MM.1S (cell line): Measurements from ENCODE around the gene FAM124B.

ENCODE experiments used
- DNase-seq: peaks from one replicate; pipeline ENCODE4 v3.0.0-alpha.2; 2015
- H2AFZ ChIP-seq: fragments of 300-600 bp; sonication (generic); 2 replicates; pipeline ENCODE4 v1.6.0; 2016; ENCODE audit warnings: antibody characterized with exemption, low read length
- H3F3A ChIP-seq: fragments of 300-600 bp; sonication (generic); 2 replicates; pipeline ENCODE4 v1.6.1; 2016; ENCODE audit warnings: mild to moderate bottlenecking, antibody characterized with exemption, low read length, moderate library complexity, mixed read lengths; ENCODE audit not compliant: insufficient read depth
- H3K27ac ChIP-seq: fragments of 300-600 bp; sonication (generic); 2 replicates; pipeline ENCODE4 v1.5.1; 2016; ENCODE audit warnings: mild to moderate bottlenecking, low read length
- H3K27me3 ChIP-seq: fragments of 300-600 bp; sonication (generic); replicated peaks from 2 replicates; pipeline ENCODE4 v1.6.0; 2016; ENCODE audit warnings: low read length; ENCODE audit not compliant: insufficient read depth
- H3K36me3 ChIP-seq: fragments of 300-600 bp; sonication (generic); replicated peaks from 2 replicates; pipeline ENCODE4 v1.6.1; 2016; ENCODE audit warnings: mild to moderate bottlenecking, low read length, mixed read lengths; ENCODE audit not compliant: insufficient read depth
- H3K4me1 ChIP-seq: fragments of 300-600 bp; sonication (generic); 2 replicates; pipeline ENCODE4 v1.6.1; 2016; ENCODE audit warnings: low read length, mixed read lengths
- H3K4me2 ChIP-seq: fragments of 300-600 bp; sonication (generic); 2 replicates; pipeline ENCODE4 v1.6.0; 2016; ENCODE audit warnings: low read depth, low read length
- H3K4me3 ChIP-seq: fragments of 300-600 bp; sonication (generic); 2 replicates; pipeline ENCODE4 v1.5.1; 2016; ENCODE audit warnings: low read length, mixed read lengths
- H3K79me2 ChIP-seq: fragments of 300-600 bp; sonication (generic); 2 replicates; pipeline ENCODE4 v1.6.1; 2016; ENCODE audit warnings: mixed run types, low read length, mixed read lengths
- H3K9ac ChIP-seq: fragments of 300-600 bp; sonication (generic); 2 replicates; pipeline ENCODE4 v1.6.1; 2016; ENCODE audit warnings: low read length, mixed read lengths
- H3K9me2 ChIP-seq: fragments of 300-600 bp; sonication (generic); replicated peaks from 2 replicates; pipeline ENCODE4 v1.6.1; 2016; ENCODE audit warnings: mild to moderate bottlenecking, low read length, mixed read lengths; ENCODE audit not compliant: insufficient read depth
- H3K9me3 ChIP-seq: fragments of 300-600 bp; sonication (generic); replicated peaks from 2 replicates; pipeline ENCODE4 v1.6.1; 2016; ENCODE audit warnings: mild to moderate bottlenecking, low read length, mixed read lengths; ENCODE audit not compliant: insufficient read depth
- H4K20me1 ChIP-seq: fragments of 300-600 bp; sonication (generic); 2 replicates; pipeline ENCODE4 v1.6.1; 2016; ENCODE audit warnings: mild to moderate bottlenecking, low read length, moderate library complexity, mixed read lengths; ENCODE audit not compliant: insufficient read depth
- CTCF ChIP-seq: fragments of 300-600 bp; sonication (generic); IDR thresholded peaks from 2 replicates; pipeline ENCODE4 v1.5.1; 2016; ENCODE audit warnings: antibody characterized with exemption, low read length, mixed read lengths
- EZH2 ChIP-seq: fragments of 300-600 bp; sonication (generic); optimal IDR thresholded peaks from 2 replicates; pipeline ENCODE3; 2017; ENCODE audit warnings: low read depth, mild to moderate bottlenecking, antibody characterized with exemption, low read length, mixed read lengths
- EZH2phosphoT487 ChIP-seq: fragments of 300-600 bp; sonication (generic); IDR thresholded peaks from 2 replicates; pipeline ENCODE4 v1.6.1; 2018; ENCODE audit warnings: antibody characterized with exemption, low read length

FAM124B gene

DNA sequence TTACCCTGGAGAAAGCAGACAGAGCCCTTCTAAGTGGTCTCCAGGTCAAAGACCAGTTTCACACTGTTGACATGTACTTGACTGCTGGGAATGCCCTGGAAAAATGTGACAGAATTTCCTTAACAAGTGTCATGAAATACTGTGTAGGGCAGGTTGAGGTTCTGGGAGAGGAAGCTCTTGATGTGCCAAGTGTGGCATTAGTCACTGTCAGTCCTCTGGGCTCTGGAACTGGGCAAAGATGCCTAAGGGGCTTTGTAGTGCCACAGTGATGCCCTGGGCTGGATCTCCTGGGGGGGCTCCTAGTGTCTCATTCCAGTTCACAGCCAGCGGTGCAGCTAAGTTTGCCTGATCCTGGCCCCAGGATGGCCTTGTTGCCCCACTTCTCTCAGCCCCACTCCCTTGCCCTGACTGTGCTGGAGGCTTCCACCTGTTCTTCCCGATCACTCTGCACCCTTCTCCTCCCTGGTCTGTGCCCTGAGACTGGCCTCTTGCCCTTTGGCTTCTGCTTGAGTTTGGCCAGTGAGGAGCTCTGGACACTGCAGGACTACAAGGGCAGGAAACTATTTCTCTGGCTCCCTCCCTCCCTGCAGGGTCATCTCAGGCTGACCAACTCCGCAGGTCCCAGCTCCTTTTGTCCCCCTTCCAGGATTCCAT lies 27.0 kb upstream of the FAM124B start:
- no peaks in the 10 kb centered on the region for H3K9me2 ChIP-seq
- no peak overlapping the region for H2AFZ ChIP-seq
- H3K27me3 ChIP-seq, result no peaks in the 10 kb centered on the region
- no peak overlapping the region for H3K27ac ChIP-seq
- no peak overlapping the region for H3K4me2 ChIP-seq
- H4K20me1 ChIP-seq, result no peaks in the 10 kb centered on the region
- H3K4me3 ChIP-seq, result no peak overlapping the region
- no peak for DNase-seq
- H3K9me3 ChIP-seq, result no peaks in the 10 kb centered on the region
- no peaks in the 10 kb centered on the region for H3K4me1 ChIP-seq
- no peaks in the 10 kb centered on the region for H3K79me2 ChIP-seq
- no peaks in the 10 kb centered on the region for H3F3A ChIP-seq
- TF ChIP-seq EZH2phosphoT487 (no peak), CTCF (no peak), EZH2 (no peak)
- no peak overlapping the region for H3K9ac ChIP-seq
- no peaks in the 10 kb centered on the region for H3K36me3 ChIP-seq

- Histone ChIP-seq H3K9me3 (no peaks in the 10 kb centered on the region), H3K9me2 (no peaks in the 10 kb centered on the region), H3F3A (no peaks in the 10 kb centered on the region), H2AFZ (no peak overlapping the region), H3K4me3 (no peak overlapping the region), H4K20me1 (no peaks in the 10 kb centered on the region), H3K79me2 (no peaks in the 10 kb centered on the region), H3K4me1 (no peaks in the 10 kb centered on the region), H3K27me3 (no peaks in the 10 kb centered on the region), H3K4me2 (no peak overlapping the region), H3K9ac (no peak overlapping the region), H3K27ac (no peak overlapping the region), H3K36me3 (no peaks in the 10 kb centered on the region)
- no peak for TF ChIP-seq CTCF
- no peak for TF ChIP-seq EZH2phosphoT487
- no peak for TF ChIP-seq EZH2
- DNase-seq, result no peak
These were observed 25.6 kb upstream of the FAM124B start for GRCh38 chr2:224427471-224427870.

GRCh38 chr2:224426656-224427055 lies 24.7 kb upstream of the FAM124B start:
- TF ChIP-seq EZH2phosphoT487 (no peak), EZH2 (no peak), CTCF (no peak)
- Histone ChIP-seq H3K9ac (no peak overlapping the region), H3K79me2 (no peaks in the 10 kb centered on the region), H3K4me1 (no peaks in the 10 kb centered on the region), H3K4me2 (no peak overlapping the region), H3K4me3 (no peak overlapping the region), H3K9me3 (no peaks in the 10 kb centered on the region), H3K27ac (no peak overlapping the region), H3K9me2 (no peaks in the 10 kb centered on the region), H3F3A (no peaks in the 10 kb centered on the region), H2AFZ (no peak overlapping the region), H3K27me3 (no peaks in the 10 kb centered on the region), H4K20me1 (no peaks in the 10 kb centered on the region), H3K36me3 (no peaks in the 10 kb centered on the region)
- no peak for DNase-seq
